B cell (primary cell): ENCODE measurements around the gene CARS2. TPM values are rescaled to one million over a fixed set of nuclear protein-coding genes. Genes with fewer than 3 reads are reported as not detected.

Experiments
- ATAC-seq: fragments of 200-7000 bp; cut with Tn5 transposase; one replicate; pipeline ENCODE4 v1.10.0; 2021; ENCODE audit warnings: low read depth, mild to moderate bottlenecking, moderate number of reproducible peaks, moderate library complexity
- CTCF ChIA-PET: fragments of 350-600 bp; sonication (Branson Sonifier 250); formaldehyde crosslinking; loops from one replicate; lab custom pipeline; 2021; ENCODE audit warnings: antibody characterized with exemption, inconsistent platforms; lab: Charles Lee
- POLR2A ChIA-PET: fragments of 350-600 bp; sonication (Branson Sonifier 250); formaldehyde crosslinking; loops from one replicate; lab custom pipeline; 2021; ENCODE audit warnings: antibody characterized with exemption; lab: Charles Lee
- DNase-seq: peaks from one replicate; pipeline ENCODE4 v3.0.0; 2013
- H2AFZ ChIP-seq: 2 replicates; pipeline ENCODE4 v1.6.1; 2012; ENCODE audit warnings: mild to moderate bottlenecking, low read depth, low read length; ENCODE audit not compliant: insufficient read depth, poor library complexity, severe bottlenecking
- H3K27ac ChIP-seq, 2 donors: 1 replicate in 1 of 2; 2 replicates in 1 of 2; pipeline ENCODE4 v1.5.1; 2012 to 2013; ENCODE audit warnings: low read length in 2 of 2, mild to moderate bottlenecking in 2 of 2, moderate library complexity in 1 of 2
- H3K27me3 ChIP-seq, 4 experiments: fragments of 200-600 bp in 1 of 4; sonication (generic) in 1 of 4; replicated peaks in 1 of 4; 1 replicate in 2 of 4; 2 replicates in 2 of 4; pipeline versions ENCODE4 v1.6.1 to v1.7.0; 2013 to 2016; ENCODE audit warnings: low read length in 3 of 4, mild to moderate bottlenecking in 2 of 4, mixed read lengths in 1 of 4, moderate library complexity in 1 of 4; ENCODE audit not compliant: insufficient read depth in 4 of 4, control insufficient read depth in 3 of 4; ENCODE audit errors: control extremely low read depth in 1 of 4
- H3K36me3 ChIP-seq, 2 experiments: replicated peaks in 1 of 2; 1 replicate in 1 of 2; 2 replicates in 1 of 2; pipeline versions ENCODE4 v1.6.1 to v1.7.1; 2013; ENCODE audit warnings: low read length in 1 of 2; ENCODE audit not compliant: insufficient read depth in 2 of 2, control insufficient read depth in 1 of 2; ENCODE audit errors: control extremely low read depth in 1 of 2, extremely low read depth in 1 of 2
- H3K4me1 ChIP-seq, 2 donors: fragments of 200-600 bp in 1 of 2; sonication (generic) in 1 of 2; 1 replicate in 1 of 2; 2 replicates in 1 of 2; pipeline versions ENCODE4 v1.5.1 to v1.6.1; 2013 to 2017; ENCODE audit warnings: low read length in 2 of 2; ENCODE audit not compliant: control insufficient read depth in 2 of 2, insufficient read depth in 2 of 2
- H3K4me2 ChIP-seq: replicated peaks from 2 replicates; pipeline ENCODE3; 2012; ENCODE audit warnings: mild to moderate bottlenecking, low read depth, low read length; ENCODE audit not compliant: poor library complexity, severe bottlenecking
- H3K4me3 ChIP-seq, 5 experiments: fragments of 200-600 bp in 1 of 5; sonication (generic) in 1 of 5; 1 replicate in 3 of 5; 2 replicates in 2 of 5; pipeline versions ENCODE4 v1.5.1 to v1.7.0; 2011 to 2016; ENCODE audit warnings: low read length in 4 of 5, mild to moderate bottlenecking in 4 of 5, low read depth in 2 of 5, control low read depth in 1 of 5, moderate library complexity in 1 of 5; ENCODE audit not compliant: insufficient read depth in 1 of 5; ENCODE audit errors: control extremely low read depth in 1 of 5, extremely low read depth in 1 of 5
- H3K79me2 ChIP-seq: fragments of 200-600 bp; sonication (generic); one replicate; pipeline ENCODE4 v1.6.0; 2016; ENCODE audit warnings: low read length; ENCODE audit not compliant: control insufficient read depth, insufficient read depth
- H3K9ac ChIP-seq: fragments of 200-600 bp; sonication (generic); 2 replicates; pipeline ENCODE4 v1.6.1; 2017; ENCODE audit warnings: mild to moderate bottlenecking, low read length, moderate library complexity
- H3K9me3 ChIP-seq, 3 donors: one replicate each; pipeline versions ENCODE4 v1.6.1 to v1.7.1; 2013; ENCODE audit warnings: low read length in 2 of 3; ENCODE audit not compliant: control insufficient read depth in 2 of 3, insufficient read depth in 1 of 3; ENCODE audit errors: control extremely low read depth in 1 of 3
- H4K20me1 ChIP-seq: 2 replicates; pipeline ENCODE4 v1.6.0; 2012; ENCODE audit warnings: mild to moderate bottlenecking, low read length; ENCODE audit not compliant: insufficient read depth, control insufficient read depth, poor library complexity, severe bottlenecking
- H3K27ac Mint-ChIP-seq: one replicate; pipeline ENCODE4 v1.8.0; 2021; ENCODE audit warnings: mixed read lengths
- H3K27me3 Mint-ChIP-seq: one replicate; pipeline ENCODE4 v1.8.0; 2021; ENCODE audit warnings: mixed read lengths
- H3K4me1 Mint-ChIP-seq: one replicate; pipeline ENCODE4 v1.8.0; 2021; ENCODE audit warnings: mixed read lengths
- H3K4me3 Mint-ChIP-seq: one replicate; pipeline ENCODE4 v1.8.0; 2021; ENCODE audit warnings: mixed read lengths
- H3K9me3 Mint-ChIP-seq: one replicate; pipeline ENCODE4 v1.8.0; 2022; ENCODE audit warnings: mixed read lengths; ENCODE audit not compliant: insufficient read depth
- CTCF ChIP-seq: fragments of 200-600 bp; IDR thresholded peaks from one replicate; pipeline ENCODE4 v1.8.0; 2022; ENCODE audit warnings: antibody characterized with exemption, mild to moderate bottlenecking
- EZH2 ChIP-seq: IDR thresholded peaks from 2 replicates; pipeline ENCODE4 v1.6.1; 2012; ENCODE audit warnings: borderline replicate concordance, low read depth, mild to moderate bottlenecking, moderate library complexity, low read length; ENCODE audit not compliant: insufficient read depth, poor library complexity, severe bottlenecking
- WGBS: methylation state at CpG from one replicate; pipeline ENCODE4 v1.1.5; 2013; ENCODE audit warnings: missing lambda C conversion rate; ENCODE audit not compliant: insufficient coverage; 5-methylcytosine and 5-hydroxymethylcytosine counted together
- intact Hi-C: fragments of 100-400 bp; cut with micrococcal nuclease; formaldehyde crosslinking; loops from one replicate; pipeline ENCODE4 v1.10.0; 2022
- polyA plus RNA-seq: library from polyadenylated mRNA; depleted of rRNA; stranded (reverse); fragments of >200 nt; gene quantifications from 2 replicates; pipeline ENCODE4 v1.2.3, GENCODE V29; 2012
- total RNA-seq, 2 donors: library from RNA; stranded (reverse); fragments of 120-200 nt in 1 of 2; gene quantifications; 1 replicate in 1 of 2; 2 replicates in 1 of 2; pipeline versions ENCODE4 v1.2.3 to v1.2.4, GENCODE V29; 2013 to 2022

CARS2 gene
- total and polyA plus RNA-seq, 2 donors (not counting 1 experiment from before 2014, with no cell fraction given) = 154 to 188 TPM

GRCh38 chr13:110616103-110617101 is 89.5 kb downstream of the CARS2 start:
- H3K27ac ChIP-seq = peak overlapping the region in 1 of 2 donors; percentile 74
- peaks cover 34% of the 10 kb centered on the region for H3K4me1 Mint-ChIP-seq
- WGBS = 9% methylated on average over 32 of the region's 37 CpGs

More at GRCh38 chr13:110616103-110617101, 89.5 kb downstream of the CARS2 start:
- ChIA-PET POLR2A (interaction anchor here (0.9 to 2.3 kb wide), 2 partner anchors 60 to 96 kb away, joined by 4 to 8 read pairs; no protein-coding TSS in a partner anchor), CTCF (interaction anchor here (1.2 to 1.9 kb wide), 4 partner anchors 29 to 202 kb away, joined by 4 to 8 read pairs (median 6); no protein-coding TSS in a partner anchor)
- H3K27ac Mint-ChIP-seq = peak overlapping the region; percentile 54
- DNase-seq = peak; percentile 45
- no peaks in the 10 kb centered on the region for H3K27me3 ChIP-seq
- intact Hi-C loops = loop anchor here (1.0 kb wide), 1 partner anchor 60 kb away; no protein-coding TSS in a partner anchor
- H3K36me3 ChIP-seq = peaks cover 0 to 2% of the 10 kb centered on the region in 2 experiments
- H3K4me3 ChIP-seq = peak overlapping the region; percentile 24 to 84 (median 77)
- H3K9me3 ChIP-seq = no peaks in the 10 kb centered on the region
- H3K4me3 Mint-ChIP-seq = peak overlapping the region; percentile 96
- peak overlapping the region; percentile 83 for H2AFZ ChIP-seq
- no peak for TF ChIP-seq EZH2
- TF ChIP-seq CTCF = no peak
- peaks cover 54% of the 10 kb centered on the region for H3K79me2 ChIP-seq
- H3K4me1 ChIP-seq = peaks cover 14 to 20% of the 10 kb centered on the region in 2 donors
- ATAC-seq = peak; percentile 46
- H3K9me3 Mint-ChIP-seq = peaks cover 3% of the 10 kb centered on the region
- H3K27me3 Mint-ChIP-seq = no peaks in the 10 kb centered on the region
- H4K20me1 ChIP-seq = peaks cover 27% of the 10 kb centered on the region
- H3K4me2 ChIP-seq = peak overlapping the region; percentile 88
- H3K9ac ChIP-seq = peak overlapping the region; percentile 75
